AG04450 (cell line): ENCODE results near the gene USPL1. TPM values are rescaled to one million over a fixed set of nuclear protein-coding genes. Genes with fewer than 3 reads are reported as not detected.
"Not testable (repeated sequence)": the region's sequence is repeated elsewhere in the genome, so short reads cannot be mapped to it uniquely, and the experiment has no call there.

Experiments used
- CTCF ChIA-PET: fragments of 300-600, 350-600 bp; formaldehyde crosslinking; extraction: SDS; loops from one replicate; lab custom pipeline; 2022; ENCODE audit warnings: antibody characterized with exemption, inconsistent platforms; lab: Charles Lee
- POLR2A ChIA-PET: fragments of 350-600 bp; formaldehyde crosslinking; extraction: SDS; loops from one replicate; lab custom pipeline; 2021; ENCODE audit warnings: antibody characterized with exemption, inconsistent platforms; lab: Yijun Ruan, JAX
- DNase-seq: peaks from one replicate; pipeline ENCODE4 v3.0.0-alpha.2; 2011; ENCODE audit warnings: low read depth, low spot score
- H3K27ac ChIP-seq: one replicate; pipeline ENCODE4 v1.5.1; 2012; ENCODE audit warnings: low read depth, low read length, control low read depth
- H3K27me3 ChIP-seq: one replicate; pipeline ENCODE4 v1.6.0; 2012; ENCODE audit warnings: low read length; ENCODE audit not compliant: control insufficient read depth, insufficient read depth
- H3K4me3 ChIP-seq: 2 replicates; pipeline ENCODE4 v1.5.1; 2011; ENCODE audit warnings: mild to moderate bottlenecking, low read depth, low read length, control low read depth
- H3K9me3 ChIP-seq: 2 replicates; pipeline ENCODE4 v1.5.1; 2012; ENCODE audit warnings: low read length; ENCODE audit not compliant: control insufficient read depth, insufficient read depth
- CTCF ChIP-seq: IDR thresholded peaks from 2 replicates; pipeline ENCODE4 v1.5.1; 2011; ENCODE audit warnings: low read depth, low read length, control low read depth, inconsistent platforms
- polyA plus RNA-seq: library from polyadenylated mRNA; depleted of rRNA; stranded (reverse); fragments of >200 nt; gene quantifications from 2 replicates; pipeline ENCODE4 v1.2.3, GENCODE V29; 2011

Gene USPL1
- polyA plus RNA-seq, 1 experiment: 24.1 TPM

GRCh38 chr13:30634838-30635237, 17.1 kb downstream of the USPL1 start:
- no peaks in the 10 kb centered on the region for H3K27me3 ChIP-seq
- no peak for TF ChIP-seq CTCF
- no peaks in the 10 kb centered on the region for H3K9me3 ChIP-seq
- CTCF ChIA-PET: interaction anchor here (1.0 to 1.3 kb wide), 2 partner anchors 410 to 502 kb away, joined by 3 read pairs; no protein-coding TSS in a partner anchor
- POLR2A ChIA-PET: interaction anchor here (0.6 kb wide), 1 partner anchor 460 kb away, joined by 8 read pairs; no protein-coding TSS in a partner anchor
- H3K4me3 ChIP-seq: no peak overlapping the region
- no peak for DNase-seq
- H3K27ac ChIP-seq: no peak overlapping the region

DNA sequence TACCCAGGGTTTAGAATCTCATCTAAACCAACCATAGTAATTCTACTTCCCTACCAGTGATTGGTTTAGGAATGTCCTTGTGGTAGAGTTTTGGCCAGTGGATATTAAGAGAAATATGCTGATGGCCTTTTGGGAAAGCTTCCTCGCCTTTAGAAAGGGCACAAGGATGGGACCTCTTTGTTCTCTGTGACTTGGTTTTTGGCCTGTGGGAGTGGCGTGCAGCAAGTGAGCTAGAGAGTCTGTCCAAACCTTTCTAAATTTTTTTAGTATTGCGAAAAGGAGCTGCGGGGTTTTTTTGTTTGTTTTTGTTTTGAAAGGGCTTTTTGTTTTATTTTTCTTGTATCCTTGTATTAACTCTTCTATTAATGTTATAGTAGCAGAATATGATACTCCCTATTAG, 20.6 kb downstream of the USPL1 start:
- Histone ChIP-seq H3K27ac (no peak overlapping the region), H3K4me3 (no peak overlapping the region), H3K9me3 (no peaks in the 10 kb centered on the region), H3K27me3 (no peaks in the 10 kb centered on the region)
- ChIA-PET POLR2A (no interaction called here), CTCF (no interaction called here)
- no peak for DNase-seq
- no peak for TF ChIP-seq CTCF

DNA sequence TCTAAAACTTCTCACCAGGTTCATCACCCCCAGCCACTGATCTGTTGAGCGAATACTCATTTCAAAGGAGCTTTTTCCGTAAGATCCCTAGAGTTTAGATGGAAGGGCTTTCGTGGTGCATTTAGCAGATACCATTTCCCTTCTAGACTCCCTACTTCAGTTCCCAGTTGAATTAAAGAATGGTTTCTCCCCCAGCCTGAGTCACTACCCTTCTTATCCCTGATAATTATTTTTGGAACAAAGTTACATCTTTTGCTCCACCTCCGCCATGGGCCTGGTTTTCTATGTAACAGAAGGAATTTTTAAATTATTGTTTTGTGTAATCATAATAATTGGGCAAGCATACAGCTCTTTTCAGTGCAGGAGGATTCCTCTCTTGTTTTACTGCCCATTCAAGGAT, 22.0 kb downstream of the USPL1 start:
- no peak for DNase-seq
- CTCF ChIA-PET: no interaction called here
- POLR2A ChIA-PET: no interaction called here

DNA sequence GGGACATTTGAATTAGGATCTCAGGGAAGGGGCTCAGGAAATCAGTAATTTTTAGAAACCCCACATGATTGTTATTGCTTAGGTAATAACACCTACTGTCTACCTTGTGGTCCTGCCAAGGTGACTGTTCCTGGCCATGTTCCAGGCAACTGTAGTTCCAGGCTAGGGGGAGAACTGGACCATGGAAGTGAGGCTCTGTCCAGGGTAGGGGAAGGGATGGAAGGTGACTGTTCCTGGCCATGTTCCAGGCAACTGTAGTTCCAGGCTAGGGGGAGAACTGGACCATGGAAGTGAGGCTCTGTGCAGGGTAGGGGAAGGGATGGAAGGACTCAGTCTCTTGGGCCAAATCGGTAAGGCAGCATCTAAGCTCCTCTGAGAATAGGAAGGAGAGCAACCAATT, 23.5 kb downstream of the USPL1 start:
- CTCF ChIA-PET, POLR2A ChIA-PET, H3K4me3 ChIP-seq, DNase-seq, H3K27me3 ChIP-seq, H3K27ac ChIP-seq, H3K9me3 ChIP-seq: not testable (repeated sequence)

More for the DNA sequence above, 22.0 kb downstream of the USPL1 start:
- TF ChIP-seq CTCF: no peak
- H3K4me3 ChIP-seq: no peak overlapping the region
- H3K27ac ChIP-seq: no peak overlapping the region
- no peaks in the 10 kb centered on the region for H3K9me3 ChIP-seq
- no peaks in the 10 kb centered on the region for H3K27me3 ChIP-seq

GRCh38 chr13:30645629-30646028, 27.9 kb downstream of the USPL1 start:
- H3K4me3 ChIP-seq: no peak overlapping the region
- ChIA-PET CTCF (interaction anchor here (0.6 to 1.4 kb wide), 4 partner anchors 10 to 399 kb away, joined by 3 to 5 read pairs (median 4); no protein-coding TSS in a partner anchor), POLR2A (no interaction called here)
- DNase-seq: no peak
- no peaks in the 10 kb centered on the region for H3K27me3 ChIP-seq
- no peak for TF ChIP-seq CTCF
- H3K27ac ChIP-seq: no peak overlapping the region
- no peaks in the 10 kb centered on the region for H3K9me3 ChIP-seq
